ENCODE data around the gene NXT1.

Gene NXT1

DNA sequence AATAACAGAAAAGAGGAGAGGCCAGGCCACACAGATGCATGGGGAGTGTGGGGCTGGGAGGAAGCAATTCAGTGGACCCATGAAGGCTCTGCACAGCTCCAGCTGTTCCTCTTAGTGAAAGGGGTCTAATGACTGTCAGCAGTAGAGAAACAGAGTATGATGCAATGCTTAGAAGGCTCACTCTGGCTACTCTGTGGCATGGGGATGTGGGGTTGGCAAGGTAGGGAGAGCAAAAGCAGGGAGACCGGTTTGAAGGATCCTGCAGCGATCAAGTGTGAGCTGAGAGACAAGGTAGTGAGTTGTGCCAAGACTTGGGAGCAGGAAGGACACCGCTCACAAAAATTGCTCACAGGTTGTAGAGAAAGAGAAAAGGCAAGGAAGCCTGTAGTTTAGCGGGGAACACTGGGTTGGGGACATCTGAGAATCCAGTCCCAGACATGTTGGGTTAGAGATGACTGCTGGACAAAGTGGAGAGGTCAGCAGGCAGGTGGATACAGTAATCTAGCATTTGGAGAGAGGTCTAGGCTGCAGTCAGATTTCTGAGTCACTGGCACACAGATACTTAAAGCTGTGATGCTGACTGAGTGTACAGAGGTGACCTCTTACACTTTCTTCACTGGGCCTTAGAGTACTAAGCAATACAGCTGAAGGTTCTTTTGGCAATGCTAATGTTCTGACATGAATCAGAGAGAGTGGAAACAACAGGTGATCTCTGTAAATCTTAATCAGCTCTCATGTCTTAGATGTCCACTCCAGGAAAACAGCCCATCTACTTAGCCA lies 43.6 kb downstream of the NXT1 start:
- DNase-seq, result no peak

DNA sequence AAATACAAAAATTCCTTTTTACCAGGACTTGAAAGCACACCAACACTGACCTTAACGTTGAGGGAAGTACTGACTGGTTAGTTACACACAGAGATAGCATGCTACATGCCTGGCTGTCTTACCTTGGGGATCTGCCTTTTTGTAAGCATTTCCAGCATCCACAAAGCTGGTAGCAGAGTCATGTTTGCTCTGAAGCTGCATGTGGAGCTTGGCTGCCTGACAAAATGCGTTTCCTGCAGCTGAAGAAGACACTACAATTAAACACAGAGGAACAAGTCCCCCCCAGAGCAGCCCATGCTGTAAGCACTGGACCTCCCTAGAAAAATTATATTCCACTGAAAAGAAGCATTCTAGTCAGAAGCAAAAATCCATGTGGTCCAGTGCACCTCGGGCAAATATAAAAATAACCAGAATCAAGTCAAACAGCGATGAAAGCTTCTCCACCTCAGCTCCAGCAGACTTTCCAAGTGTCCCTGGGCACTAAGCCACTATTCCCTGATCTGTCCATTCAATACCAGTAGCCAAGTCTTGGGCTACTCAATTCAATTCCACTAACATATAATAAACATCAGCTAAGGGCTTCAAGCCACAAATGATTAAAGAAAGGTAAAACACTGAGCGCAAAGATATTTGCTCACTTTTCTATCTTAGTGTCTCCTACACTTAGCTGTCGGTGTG lies 46.5 kb downstream of the NXT1 start:
- no peak for DNase-seq

DNA sequence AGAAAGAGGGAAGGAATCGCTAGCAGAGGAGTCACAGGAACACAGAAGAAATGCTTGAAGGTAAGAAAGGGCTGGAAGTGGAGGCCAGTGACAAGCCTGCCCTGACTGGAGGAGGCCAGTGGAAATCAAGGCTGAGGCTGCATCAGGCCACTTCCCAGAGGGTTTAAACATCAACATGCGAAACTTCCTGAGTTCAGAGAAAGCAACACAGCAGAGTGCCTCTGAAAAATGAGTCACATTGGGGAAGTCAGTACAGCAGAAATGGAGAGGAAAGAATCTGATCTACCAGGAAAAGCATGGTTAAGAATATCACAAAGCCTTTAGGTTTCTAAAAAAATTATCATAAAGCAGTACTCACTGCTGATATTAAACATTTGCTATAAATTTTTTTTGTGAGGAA lies 47.4 kb downstream of the NXT1 start:
- no peak for DNase-seq

DNA sequence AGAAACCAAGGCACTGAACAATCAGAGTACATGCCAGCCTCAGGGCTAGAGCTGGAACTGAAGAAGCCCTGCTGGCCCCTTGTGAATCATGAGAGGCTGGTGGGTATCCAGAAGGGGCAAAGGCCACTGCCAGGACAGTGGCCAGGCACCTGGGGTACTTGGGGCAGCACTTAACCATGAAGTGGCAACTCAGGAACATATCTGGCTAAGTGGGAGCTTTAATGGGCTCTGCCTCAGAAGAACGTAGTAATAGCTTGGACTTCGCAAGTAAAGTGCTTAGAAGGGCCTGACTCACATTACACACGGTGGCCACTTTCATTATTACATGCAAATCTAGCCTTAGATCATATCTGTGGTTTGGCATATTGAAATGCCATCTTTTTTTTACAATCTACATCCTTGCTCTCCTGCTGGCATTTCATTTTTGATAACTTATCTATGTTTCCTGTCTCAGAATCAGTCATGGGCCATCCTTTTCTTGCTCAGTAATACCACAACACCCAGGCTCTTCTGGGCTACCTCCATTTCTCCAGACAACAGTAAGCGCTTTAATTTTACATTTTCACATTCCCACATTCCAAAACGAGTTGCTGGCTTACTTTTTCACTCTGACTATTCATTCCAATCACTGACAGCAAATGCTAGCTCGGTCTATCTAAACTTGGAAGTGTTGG lies 49.1 kb downstream of the NXT1 start:
- no peak for DNase-seq

DNA sequence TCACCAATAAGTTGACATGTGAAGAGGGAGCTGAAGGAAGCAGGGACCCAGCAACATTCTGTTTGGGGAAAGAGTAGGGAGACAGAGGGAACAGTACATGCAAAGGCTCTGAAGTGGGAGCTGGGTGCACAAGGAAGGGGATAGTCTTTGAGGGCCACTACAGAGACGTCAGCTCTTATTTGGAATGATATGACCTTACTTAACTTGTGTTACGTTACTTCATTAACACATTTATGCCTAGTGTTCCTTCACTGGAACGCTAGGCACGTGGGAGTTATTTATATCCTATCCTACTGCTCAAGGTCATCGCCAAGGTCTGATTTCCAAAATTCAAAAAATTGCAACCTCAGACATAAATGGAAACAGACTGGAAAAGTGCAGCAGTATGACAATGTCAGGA lies 50.5 kb downstream of the NXT1 start:
- DNase-seq, result no peak

DNA sequence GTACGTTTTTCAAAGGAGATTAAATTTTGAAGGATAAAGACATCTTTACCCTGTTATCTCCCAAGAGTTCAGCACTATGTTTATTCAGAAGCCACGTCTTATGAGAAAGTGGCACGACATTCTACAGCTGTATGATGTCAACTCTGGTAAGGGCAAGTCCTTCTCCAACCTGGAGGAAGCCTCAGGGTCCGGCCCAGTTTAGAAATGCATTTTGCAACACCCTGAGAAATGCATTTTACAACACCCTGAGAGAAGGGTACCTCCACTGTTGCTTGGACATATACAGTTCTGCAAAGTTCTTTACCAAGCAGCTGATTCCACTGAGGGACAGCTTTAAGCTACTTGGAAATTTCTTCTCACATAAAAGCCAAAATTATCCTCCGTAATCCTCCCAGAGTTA lies 53.2 kb downstream of the NXT1 start:
- no peak for DNase-seq

DNA sequence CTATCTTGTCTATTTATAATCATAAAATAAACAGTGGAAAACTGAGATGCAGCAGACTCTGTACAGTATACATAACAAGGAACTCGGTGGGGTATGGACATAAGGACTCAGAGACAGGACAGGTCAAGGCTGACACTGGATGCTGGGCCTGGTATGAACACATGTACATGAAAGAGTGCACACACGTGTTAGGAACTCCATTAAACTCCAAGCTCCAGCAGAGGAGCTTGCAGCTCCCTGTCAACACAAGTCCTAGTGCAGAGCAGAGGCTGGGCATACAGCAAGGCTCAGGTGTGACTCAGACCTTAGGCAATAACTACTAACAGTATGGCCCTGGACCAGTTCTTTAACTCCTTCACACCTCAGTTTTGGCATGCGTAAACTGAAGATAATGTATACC lies 53.6 kb downstream of the NXT1 start:
- DNase-seq, result no peak

Data from NCI-H1417 treated with DMSO at 0.1 percent for 48 hours (cell line).